Pulmonary artery endothelial cell (primary cell): Measurements from ENCODE around the gene UBE2C. TPM values are rescaled to one million over a fixed set of nuclear protein-coding genes. Genes with fewer than 3 reads are reported as not detected.
"Not testable (repeated sequence)": the region's sequence is repeated elsewhere in the genome, so short reads cannot be mapped to it uniquely, and the experiment has no call there.

Experiments
- DNase-seq: peaks from one replicate; pipeline ENCODE4 v3.0.0-alpha.2; 2011; ENCODE audit warnings: low read depth, low spot score
- total RNA-seq: library from RNA; depleted of rRNA; stranded (reverse); fragments of >200 nt; gene quantifications from 2 replicates; pipeline ENCODE4 v1.2.3, GENCODE V29; 2014

The UBE2C gene
- total RNA-seq, 1 donor from 2014 or later, result 24.6 TPM

GRCh38 chr20:45797955-45798354 is 14.5 kb upstream of the UBE2C start:
- DNase-seq, result not testable (repeated sequence)

GRCh38 chr20:45798935-45799642 is 13.4 kb upstream of the UBE2C start:
- DNase-seq, result no peak

- DNase-seq, result no peak
These were observed 10.6 kb upstream of the UBE2C start for GRCh38 chr20:45801851-45802250.

- no peak for DNase-seq
These were observed 2.1 kb upstream of the UBE2C start for GRCh38 chr20:45810191-45810970.

DNA sequence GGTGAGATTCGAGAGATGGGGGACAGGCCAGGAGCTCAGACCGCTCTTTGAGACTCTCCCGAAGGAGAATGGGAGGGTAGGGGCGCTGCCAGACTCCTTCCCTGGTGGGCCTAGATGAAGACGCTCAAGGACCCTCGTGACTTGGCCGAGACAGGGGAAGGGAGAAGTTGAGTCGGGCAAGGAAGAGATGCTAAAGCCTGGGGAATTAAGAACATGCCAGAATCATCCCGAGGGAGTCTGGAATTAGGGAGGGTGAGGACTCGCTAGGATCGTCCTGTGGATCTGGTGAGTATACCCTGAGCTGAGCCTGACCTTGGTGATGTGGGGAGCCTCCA is 529 bp downstream of the UBE2C start:
- no peak for DNase-seq

DNA sequence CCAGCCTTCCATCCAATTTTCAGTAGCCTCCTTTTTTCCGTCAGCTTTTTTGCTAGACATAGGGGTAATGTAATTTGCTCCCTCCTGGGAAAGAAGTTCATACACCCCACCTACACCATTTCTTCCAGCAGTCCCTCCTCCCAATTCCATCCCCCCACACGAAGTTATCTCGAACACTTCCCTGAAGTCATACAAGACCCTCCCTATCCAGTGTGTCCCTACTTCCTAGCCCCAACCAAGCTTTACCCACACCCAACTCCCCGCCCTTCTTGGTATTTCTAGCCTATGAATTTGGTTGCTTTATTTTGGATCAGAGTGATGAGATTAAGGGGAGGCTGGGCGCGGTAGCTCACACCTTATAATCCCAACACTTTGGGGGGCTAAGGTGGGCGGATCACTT is 1.0 kb downstream of the UBE2C start:
- no peak for DNase-seq

- DNase-seq, result no peak
These were observed 1.9 kb downstream of the UBE2C start for GRCh38 chr20:45814314-45814713.

DNA sequence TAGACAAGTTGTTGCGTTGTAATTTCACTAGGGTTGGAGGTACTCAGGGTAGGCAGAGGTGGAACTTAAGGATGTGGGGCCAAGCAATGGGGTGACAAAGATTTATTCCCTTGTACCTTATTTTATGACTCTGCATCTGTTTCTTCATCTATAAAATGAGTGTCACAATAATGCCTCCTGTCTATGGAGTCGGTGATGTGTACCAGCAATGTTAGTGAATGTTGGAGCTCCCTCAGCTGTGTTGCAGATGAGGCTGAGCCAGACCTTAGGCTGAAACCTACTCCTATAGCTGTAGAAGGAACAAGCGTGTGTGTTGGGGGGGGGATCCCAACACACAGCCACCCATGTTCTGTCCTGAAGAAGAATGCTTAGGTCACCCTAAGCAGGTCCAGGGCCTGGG is 4.5 kb downstream of the UBE2C start:
- DNase-seq, result no peak

DNA sequence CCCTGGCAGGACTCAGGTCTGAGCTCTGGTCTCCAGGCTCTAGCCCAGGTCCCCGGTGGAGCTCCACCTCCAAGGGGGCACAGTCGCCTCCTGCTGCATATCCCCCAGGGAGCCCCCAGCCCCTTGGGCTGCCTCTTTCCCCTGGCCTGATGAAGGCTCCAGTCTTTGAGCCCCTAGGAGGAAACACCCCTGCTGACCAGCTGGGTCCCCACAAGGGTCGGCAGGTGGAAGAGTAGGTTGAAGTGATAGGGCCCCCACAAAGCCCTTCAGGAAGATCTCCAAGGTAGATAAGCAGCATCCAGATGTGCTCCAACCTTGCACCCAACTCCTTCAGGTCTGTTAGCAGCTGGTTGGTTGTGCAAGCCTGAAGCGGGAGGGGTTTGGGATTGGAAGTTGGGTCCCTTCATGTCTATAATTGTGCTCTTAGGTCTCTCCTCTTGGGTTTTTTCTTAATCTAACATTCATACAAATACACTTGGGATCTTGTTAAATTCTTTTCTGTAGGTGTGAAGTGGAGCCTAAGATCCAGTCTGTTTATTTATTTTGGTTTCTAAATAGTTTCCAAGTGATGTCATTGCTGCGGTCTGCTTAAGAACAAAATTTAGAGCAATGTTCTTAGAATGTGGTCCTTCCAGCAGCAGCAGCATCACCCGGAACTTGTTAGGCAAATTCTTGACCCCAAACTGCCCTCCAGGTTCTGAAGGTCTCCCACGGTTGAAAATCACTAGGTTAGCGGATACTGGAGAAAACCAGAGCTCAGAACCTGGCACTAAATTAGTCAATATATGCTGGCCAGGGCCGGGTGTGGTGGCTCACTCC is 5.1 kb downstream of the UBE2C start:
- DNase-seq, result no peak

DNA sequence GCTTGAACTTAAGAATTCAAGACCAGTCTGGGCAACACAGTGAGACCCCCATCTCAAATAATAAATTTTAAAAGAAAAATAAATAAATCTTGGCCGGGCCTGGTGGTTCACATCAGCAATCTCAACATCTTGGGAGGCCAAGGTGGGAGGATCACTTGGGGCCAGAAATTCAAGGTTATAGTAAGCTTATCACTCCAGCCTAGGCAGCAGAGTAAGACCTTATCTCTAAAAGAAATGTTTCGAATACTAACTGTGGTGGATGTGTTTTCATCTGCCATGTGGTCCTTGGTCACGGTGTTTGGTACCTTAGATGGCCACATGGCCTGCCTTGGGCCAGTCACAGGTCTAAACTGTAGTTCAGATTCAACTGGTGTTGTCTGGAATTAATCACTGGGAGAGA is 5.8 kb downstream of the UBE2C start:
- DNase-seq, result no peak

DNA sequence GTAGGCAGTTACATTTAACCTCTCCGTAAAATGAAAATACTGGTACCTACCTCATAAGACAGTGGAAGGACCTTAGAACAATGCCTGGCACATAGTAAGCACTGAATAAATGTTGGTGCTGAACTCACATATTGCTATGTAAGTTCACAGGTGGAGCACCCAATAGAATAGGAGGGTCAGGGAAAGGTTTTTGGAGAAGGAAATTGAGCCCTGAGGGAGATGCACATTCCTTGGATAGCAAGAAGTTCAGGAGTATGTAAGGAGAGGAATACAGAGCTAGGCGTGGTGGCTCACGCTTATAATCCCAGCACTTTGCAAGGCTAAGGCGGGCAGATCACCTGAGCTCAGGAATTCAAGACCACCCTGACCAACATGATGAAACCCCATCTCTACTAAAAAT is 7.0 kb downstream of the UBE2C start:
- DNase-seq, result no peak

DNA sequence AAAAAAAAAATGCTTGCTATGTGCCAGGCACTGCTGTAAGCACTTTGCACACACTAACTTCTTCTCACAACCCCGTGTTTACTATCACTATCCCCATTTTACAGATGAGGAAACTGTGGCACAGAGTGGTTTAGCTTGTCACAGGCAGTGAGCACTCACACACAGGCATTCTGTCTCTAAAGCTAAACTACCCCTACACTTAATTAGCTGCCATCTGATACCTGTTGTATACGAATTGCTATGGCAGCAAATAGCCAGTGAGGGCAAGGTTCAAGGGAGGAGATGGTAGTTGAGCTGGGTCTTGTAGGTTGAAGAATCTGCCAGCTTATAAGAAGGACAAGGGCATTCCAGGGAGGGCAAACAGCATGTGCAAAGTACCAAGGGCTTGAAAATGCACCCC is 9.5 kb downstream of the UBE2C start:
- no peak for DNase-seq

- DNase-seq, result no peak
These were observed 10.4 kb downstream of the UBE2C start for GRCh38 chr20:45822857-45823256.

DNA sequence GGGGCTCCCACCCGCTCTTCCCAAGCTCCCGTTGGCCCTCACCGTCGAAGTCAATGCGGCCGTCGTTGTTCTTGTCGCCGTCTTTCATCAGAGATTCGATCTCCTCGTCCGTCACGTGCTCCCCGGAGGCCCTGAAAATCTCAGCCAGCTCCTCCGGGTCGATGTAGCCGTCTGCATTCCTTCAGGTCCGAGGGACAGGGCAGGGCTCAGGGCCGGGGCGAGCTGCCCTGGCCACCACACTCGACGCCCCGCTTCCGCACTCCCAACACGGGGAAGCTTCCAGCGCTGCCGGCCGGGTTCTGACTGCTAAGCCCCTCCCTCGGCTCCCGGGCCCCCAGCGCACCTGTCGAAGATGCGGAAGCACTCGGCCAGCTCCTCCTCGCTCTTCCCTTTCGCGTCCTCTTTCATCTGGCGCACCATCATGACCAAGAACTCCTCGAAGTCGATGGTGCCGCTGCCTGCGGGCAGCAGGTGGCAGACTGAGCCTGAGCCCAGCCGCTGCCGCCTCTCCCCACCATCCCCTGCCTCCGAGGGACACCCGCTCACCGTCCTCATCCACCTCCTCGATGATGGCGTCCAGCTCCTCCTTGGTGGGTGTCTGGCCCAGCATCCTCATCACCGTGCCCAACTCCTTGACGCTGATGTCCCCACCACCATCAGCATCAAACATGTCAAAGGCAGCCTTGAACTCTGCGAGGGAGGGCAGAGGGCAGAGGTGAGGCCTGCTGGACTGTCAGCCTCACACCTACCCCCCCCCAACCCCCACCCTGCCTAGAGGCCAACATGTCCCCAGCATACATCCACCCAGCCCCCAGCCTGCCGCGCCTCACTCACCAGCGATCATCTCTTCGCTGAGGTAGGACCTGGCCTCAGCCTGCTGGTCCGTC is 11.7 kb downstream of the UBE2C start:
- DNase-seq, result no peak

DNA sequence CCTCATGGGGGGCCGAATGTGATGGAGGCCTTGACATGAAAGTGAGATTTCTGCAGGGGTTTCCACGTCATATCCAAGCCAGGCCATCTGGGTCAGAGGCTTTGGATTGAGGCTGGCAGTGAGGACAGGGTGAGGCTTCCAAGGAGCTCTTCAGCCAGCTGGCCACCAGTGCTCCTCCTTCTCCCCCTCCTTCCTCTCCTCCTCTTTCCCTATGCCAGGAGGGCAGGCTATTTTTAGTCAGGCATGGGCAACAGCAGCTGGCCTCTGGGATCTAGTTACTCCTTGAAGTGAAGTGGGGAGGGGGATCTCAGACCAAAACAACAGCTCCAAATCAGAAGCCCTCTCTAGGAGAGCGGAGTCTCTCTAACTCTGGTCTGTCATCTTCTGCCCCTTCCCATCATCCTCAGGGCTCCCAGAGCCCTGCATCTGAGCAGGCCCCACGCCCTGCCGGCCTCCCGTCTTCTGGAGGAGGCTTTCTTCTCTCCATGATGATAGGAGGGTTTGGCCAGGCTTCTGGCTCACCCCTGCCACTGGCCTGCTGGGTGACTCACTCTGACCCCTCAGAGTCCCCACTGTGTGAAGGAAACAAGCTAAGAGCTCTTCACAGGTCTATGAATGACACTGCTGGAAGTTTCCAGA is 14.1 kb downstream of the UBE2C start:
- DNase-seq, result no peak

DNA sequence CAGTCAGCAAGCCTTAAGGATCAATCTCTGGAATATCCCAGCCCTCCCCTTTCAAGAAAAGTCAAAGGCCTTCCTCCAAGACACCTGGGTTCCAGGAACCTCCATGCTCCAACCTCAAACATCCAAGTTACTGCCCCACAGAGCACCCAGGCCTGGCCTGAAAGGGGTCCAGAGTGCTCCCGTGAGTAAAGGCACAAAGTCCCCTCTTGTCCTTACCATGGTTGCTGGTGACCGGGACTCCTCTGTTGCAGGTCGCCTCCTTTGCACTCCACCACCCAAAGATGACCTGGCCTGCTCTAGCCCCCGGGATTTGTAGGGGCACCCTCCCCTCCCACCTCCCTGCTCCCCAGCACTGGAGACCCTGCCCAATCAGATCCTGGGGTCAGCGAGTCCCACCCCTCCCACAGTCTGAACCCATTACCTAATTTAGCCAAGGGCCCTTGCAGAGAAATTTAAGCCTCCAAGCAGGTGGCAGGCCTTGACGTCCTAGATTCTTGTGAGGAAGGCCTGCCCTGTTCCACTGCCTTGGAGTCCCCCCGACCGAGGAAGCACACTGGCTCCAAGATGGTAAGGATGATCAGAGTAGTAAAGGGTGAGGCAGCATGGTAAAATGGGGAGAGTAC is 14.7 kb downstream of the UBE2C start, which contains the start of gene TNNC2:
TNNC2 (minus strand) TSS at position 283 of the 623 bp plus-strand sequence; CDS start at position 219, 64 bp downstream.
- no peak for DNase-seq

DNA sequence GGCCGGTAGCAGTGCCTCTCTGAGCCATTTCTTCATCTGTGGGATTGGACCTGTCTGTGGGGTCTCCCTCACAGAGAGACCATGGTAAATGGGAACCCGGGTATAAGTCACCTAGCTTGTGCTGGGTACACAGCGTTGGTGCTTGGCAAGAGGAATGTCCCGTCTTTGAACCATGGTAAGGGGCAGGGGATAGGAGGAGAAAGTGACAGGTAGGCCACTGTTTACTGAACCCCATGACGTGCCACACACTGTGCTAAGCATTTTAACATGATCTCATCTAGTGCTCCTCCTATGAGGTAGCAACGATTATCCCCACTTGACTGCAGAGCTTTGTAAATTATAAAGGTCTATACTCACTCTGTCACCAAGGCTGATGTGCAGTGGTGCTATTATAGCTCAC is 15.3 kb downstream of the UBE2C start:
- DNase-seq, result no peak

GRCh38 chr20:45828589-45828988 is 16.1 kb downstream of the UBE2C start:
- no peak for DNase-seq

DNA sequence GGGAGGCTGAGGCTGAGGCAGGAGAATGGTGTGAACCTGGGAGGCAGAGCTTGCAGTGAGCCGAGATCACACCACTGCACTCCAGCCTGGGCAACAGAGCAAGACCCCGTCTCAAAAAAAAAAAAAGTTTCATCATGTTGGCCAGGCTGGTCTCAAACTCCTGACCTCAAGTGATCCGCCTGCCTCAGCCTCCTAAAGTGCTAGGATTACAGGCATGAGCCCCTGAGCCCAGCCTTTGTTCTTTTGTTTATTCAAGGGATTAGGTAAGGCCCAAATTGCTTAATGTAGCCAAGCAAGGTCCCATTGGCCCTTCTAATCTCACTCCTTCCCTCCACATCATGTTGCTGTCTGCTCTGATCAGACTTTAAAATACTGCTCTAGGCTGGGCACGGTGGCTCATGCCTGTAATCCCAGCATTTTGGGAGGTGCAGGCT is 17.2 kb downstream of the UBE2C start:
- DNase-seq, result not testable (repeated sequence)

DNA sequence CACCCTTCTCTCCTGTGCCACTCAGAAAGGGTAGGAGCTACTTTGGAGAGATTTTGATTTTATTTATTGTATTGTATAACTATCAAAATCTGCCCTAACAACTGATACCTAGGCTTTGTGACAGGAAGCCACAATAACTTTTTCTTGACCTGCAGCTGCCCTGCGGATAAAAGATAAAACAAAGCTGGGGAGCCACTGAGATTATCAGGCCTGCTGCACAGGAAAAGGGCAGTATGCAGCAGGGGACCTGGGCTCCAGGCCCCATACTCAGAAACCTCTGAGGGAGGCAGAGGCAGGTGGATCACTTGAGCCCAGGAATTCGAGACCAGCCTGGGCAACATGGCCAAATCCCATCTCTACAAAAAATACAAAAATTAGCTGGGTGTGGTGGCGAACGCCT is 20.2 kb downstream of the UBE2C start:
- DNase-seq, result no peak
